ENCODE data around the gene INCA1.

DNA sequence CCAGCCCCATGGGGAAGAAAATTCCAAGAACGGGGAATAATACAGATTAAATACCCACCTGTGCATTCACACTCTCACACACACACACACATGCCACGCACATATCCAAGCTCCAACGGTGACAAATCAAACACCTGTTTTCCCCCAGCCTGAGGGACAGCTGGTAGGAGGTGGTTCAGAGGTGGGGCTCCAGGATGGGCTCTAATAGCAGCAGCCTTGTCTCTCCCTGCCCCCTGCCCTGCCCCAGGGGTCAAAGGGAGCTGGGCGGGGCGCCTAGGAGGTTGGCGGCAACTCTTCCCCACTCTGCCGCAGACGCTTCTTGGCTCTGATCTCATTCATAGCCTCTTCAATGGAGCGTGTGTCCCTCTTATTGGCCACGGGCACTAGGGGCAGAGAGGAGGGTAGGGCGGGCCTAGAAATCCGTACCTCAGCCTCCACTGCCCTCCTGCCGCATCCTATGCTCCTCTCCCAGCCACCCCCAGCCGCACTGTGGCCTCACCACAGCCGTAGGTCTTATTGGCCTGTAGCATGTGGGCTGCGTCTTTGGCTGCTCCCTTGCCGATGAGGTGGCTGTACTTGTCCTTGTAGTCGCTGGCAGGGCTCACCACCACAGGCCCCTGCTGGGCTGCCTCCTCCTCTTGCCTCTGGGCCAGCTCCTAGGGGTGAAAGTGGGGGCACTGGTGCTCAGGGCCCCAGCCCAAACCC lies 37.9 kb downstream of the INCA1 start:
- TF ChIP-seq, protein P1, sequence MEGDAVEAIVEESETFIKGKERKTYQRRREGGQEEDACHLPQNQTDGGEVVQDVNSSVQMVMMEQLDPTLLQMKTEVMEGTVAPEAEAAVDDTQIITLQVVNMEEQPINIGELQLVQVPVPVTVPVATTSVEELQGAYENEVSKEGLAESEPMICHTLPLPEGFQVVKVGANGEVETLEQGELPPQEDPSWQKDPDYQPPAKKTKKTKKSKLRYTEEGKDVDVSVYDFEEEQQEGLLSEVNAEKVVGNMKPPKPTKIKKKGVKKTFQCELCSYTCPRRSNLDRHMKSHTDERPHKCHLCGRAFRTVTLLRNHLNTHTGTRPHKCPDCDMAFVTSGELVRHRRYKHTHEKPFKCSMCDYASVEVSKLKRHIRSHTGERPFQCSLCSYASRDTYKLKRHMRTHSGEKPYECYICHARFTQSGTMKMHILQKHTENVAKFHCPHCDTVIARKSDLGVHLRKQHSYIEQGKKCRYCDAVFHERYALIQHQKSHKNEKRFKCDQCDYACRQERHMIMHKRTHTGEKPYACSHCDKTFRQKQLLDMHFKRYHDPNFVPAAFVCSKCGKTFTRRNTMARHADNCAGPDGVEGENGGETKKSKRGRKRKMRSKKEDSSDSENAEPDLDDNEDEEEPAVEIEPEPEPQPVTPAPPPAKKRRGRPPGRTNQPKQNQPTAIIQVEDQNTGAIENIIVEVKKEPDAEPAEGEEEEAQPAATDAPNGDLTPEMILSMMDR (IDR thresholded peaks at IDR 0.05), result no peak
- no peak for TF ChIP-seq POLR2A (IDR thresholded peaks at IDR 0.05)
